Measurements from ENCODE around the gene VAT1L. TPM values are rescaled to one million over a fixed set of nuclear protein-coding genes. Genes with fewer than 3 reads are reported as not detected.

Gene VAT1L
- polyA plus RNA-seq, 1 of the 3 experiments (the other 2 are of a cell fraction), result 52.5 TPM

DNA sequence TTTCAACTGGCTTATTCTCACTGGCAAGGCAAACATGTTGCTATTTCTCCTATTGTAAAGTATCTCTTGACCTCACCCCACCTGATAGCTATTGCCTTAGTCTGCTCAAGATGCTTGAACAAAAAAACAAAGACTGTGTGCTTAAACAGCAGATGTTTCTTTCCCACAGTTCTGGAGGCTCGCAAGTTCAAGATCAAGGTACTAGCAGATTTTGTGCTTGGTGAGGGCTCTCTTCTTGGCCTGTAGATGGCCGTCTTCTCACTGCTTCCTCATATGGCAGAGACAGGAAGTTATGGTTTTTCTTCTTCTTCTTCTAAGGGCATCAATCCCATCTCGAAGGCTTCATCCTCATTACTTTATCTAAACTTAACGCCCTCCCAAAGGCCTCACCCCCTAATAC lies 124.3 kb downstream of the VAT1L start:
- no peak overlapping the region for H3K27ac ChIP-seq (ENCODE audit: low read depth in 2 of 2, low read length in 1 of 2)
- ChIA-PET CTCF (interaction anchor here (1.4 kb wide), 1 partner anchor 676 kb away, joined by 3 read pairs; no protein-coding TSS in a partner anchor), POLR2A (no interaction called here)
- no peak overlapping the region for H3K4me2 ChIP-seq
- no peak for DNase-seq
- TF ChIP-seq, protein P1, sequence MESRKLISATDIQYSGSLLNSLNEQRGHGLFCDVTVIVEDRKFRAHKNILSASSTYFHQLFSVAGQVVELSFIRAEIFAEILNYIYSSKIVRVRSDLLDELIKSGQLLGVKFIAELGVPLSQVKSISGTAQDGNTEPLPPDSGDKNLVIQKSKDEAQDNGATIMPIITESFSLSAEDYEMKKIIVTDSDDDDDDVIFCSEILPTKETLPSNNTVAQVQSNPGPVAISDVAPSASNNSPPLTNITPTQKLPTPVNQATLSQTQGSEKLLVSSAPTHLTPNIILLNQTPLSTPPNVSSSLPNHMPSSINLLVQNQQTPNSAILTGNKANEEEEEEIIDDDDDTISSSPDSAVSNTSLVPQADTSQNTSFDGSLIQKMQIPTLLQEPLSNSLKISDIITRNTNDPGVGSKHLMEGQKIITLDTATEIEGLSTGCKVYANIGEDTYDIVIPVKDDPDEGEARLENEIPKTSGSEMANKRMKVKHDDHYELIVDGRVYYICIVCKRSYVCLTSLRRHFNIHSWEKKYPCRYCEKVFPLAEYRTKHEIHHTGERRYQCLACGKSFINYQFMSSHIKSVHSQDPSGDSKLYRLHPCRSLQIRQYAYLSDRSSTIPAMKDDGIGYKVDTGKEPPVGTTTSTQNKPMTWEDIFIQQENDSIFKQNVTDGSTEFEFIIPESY (IDR thresholded peaks at IDR 0.05; ENCODE audit: borderline replicate concordance, low read depth), result no peak
- TF ChIP-seq POLR2AphosphoS5 (IDR thresholded peaks at IDR 0.05; ENCODE audit: low read depth, low read length), result no peak
- TF ChIP-seq, protein P2, sequence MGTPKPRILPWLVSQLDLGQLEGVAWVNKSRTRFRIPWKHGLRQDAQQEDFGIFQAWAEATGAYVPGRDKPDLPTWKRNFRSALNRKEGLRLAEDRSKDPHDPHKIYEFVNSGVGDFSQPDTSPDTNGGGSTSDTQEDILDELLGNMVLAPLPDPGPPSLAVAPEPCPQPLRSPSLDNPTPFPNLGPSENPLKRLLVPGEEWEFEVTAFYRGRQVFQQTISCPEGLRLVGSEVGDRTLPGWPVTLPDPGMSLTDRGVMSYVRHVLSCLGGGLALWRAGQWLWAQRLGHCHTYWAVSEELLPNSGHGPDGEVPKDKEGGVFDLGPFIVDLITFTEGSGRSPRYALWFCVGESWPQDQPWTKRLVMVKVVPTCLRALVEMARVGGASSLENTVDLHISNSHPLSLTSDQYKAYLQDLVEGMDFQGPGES (IDR thresholded peaks at IDR 0.05; ENCODE audit: low read depth, low read length), result no peak
- no peak for TF ChIP-seq TCF12 (IDR thresholded peaks at IDR 0.05)
- TF ChIP-seq, protein P3, sequence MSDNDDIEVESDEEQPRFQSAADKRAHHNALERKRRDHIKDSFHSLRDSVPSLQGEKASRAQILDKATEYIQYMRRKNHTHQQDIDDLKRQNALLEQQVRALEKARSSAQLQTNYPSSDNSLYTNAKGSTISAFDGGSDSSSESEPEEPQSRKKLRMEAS (IDR thresholded peaks at IDR 0.05; ENCODE audit: low read depth), result no peak
- TF ChIP-seq GATA2 (CRISPR knock-in tag; IDR thresholded peaks at IDR 0.05), result no peak
- TF ChIP-seq, protein P4, sequence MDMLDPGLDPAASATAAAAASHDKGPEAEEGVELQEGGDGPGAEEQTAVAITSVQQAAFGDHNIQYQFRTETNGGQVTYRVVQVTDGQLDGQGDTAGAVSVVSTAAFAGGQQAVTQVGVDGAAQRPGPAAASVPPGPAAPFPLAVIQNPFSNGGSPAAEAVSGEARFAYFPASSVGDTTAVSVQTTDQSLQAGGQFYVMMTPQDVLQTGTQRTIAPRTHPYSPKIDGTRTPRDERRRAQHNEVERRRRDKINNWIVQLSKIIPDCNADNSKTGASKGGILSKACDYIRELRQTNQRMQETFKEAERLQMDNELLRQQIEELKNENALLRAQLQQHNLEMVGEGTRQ (IDR thresholded peaks at IDR 0.05; ENCODE audit: borderline replicate concordance, low read depth, low read length), result no peak
- TF ChIP-seq YY1 (IDR thresholded peaks at IDR 0.05; ENCODE audit: low read depth), result no peak
- no peak for TF ChIP-seq MEF2A (IDR thresholded peaks at IDR 0.05; ENCODE audit: borderline replicate concordance, low read depth)
- no peak for TF ChIP-seq MXI1 (IDR thresholded peaks at IDR 0.05; ENCODE audit: low read depth, low read length)
- no peaks in the 10 kb centered on the region for H3F3A ChIP-seq (replicated peaks; ENCODE audit: insufficient read depth)
- H3K9me2 ChIP-seq, result no peaks in the 10 kb centered on the region
- H3K36me3 ChIP-seq (replicated peaks in 1 of 2; ENCODE audit: control insufficient read depth in 1 of 2, insufficient read depth in 2 of 2, low read length in 1 of 2), result no peaks in the 10 kb centered on the region
- no peaks in the 10 kb centered on the region for H3K27me3 ChIP-seq (ENCODE audit: insufficient read depth)
- no peaks in the 10 kb centered on the region for H3K4me1 ChIP-seq (ENCODE audit: control insufficient read depth in 1 of 2, insufficient read depth in 2 of 2, low read depth in 1 of 2, low read length in 1 of 2)
- H4K20me1 ChIP-seq (ENCODE audit: insufficient read depth), result no peaks in the 10 kb centered on the region
- 80% methylated on average over 4 of the region's 4 CpGs for WGBS (ENCODE audit: low lambda C conversion rate)
- H3K9me3 ChIP-seq, result no peaks in the 10 kb centered on the region
- H2AFZ ChIP-seq (ENCODE audit: low read depth), result no peak overlapping the region
- H3K79me2 ChIP-seq (ENCODE audit: insufficient read depth), result no peaks in the 10 kb centered on the region
- H3K4me3 ChIP-seq (ENCODE audit: low read depth in 2 of 2, low read length in 1 of 2), result no peak overlapping the region
- H3K9ac ChIP-seq, result no peak overlapping the region

DNA sequence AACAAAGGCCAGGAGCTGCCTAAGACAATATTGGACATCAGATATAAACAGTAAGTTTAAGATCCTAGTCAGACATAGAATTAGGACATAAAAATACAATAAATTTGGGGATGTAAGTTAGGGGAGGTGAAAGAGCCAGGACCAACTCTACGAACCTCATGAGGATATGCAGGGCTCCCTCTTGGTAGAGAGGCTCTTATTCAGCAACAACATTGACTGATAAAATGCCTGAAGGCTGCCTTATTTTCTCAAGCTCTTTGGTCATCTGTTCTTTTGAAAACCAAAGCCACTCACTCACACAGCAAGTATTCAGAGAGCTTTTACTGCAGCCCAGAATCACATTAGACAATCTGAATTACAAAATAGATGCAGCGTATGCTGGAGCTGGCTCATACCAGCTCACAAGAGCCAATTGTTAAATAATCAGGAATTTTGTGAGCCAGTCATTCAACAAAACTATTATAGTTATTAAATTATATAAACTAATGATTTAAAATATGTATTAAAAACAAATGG lies 125.4 kb downstream of the VAT1L start:
- ChIA-PET POLR2A (no interaction called here), CTCF (interaction anchor here (1.4 kb wide), 1 partner anchor 677 kb away, joined by 3 read pairs; no protein-coding TSS in a partner anchor)
- H3K36me3 ChIP-seq (replicated peaks in 1 of 2; ENCODE audit: control insufficient read depth in 1 of 2, insufficient read depth in 2 of 2, low read length in 1 of 2), result no peaks in the 10 kb centered on the region
- H3K9me2 ChIP-seq, result no peaks in the 10 kb centered on the region
- H3K79me2 ChIP-seq (ENCODE audit: insufficient read depth), result no peaks in the 10 kb centered on the region
- H3F3A ChIP-seq (replicated peaks; ENCODE audit: insufficient read depth), result no peaks in the 10 kb centered on the region
- H3K9ac ChIP-seq, result no peak overlapping the region
- no peak overlapping the region for H2AFZ ChIP-seq (ENCODE audit: low read depth)
- H3K27ac ChIP-seq (ENCODE audit: low read depth in 2 of 2, low read length in 1 of 2), result no peak overlapping the region
- H4K20me1 ChIP-seq (ENCODE audit: insufficient read depth), result no peaks in the 10 kb centered on the region
- no peak overlapping the region for H3K4me2 ChIP-seq
- H3K9me3 ChIP-seq, result no peaks in the 10 kb centered on the region
- DNase-seq, result no peak
- H3K27me3 ChIP-seq (ENCODE audit: insufficient read depth), result no peaks in the 10 kb centered on the region
- H3K4me1 ChIP-seq (ENCODE audit: control insufficient read depth in 1 of 2, insufficient read depth in 2 of 2, low read depth in 1 of 2, low read length in 1 of 2), result peaks cover 0 to 5% of the 10 kb centered on the region in 2 experiments; a peak in 2 of 4 replicates
- no peak overlapping the region for H3K4me3 ChIP-seq (ENCODE audit: low read depth in 2 of 2, low read length in 1 of 2)
- WGBS (ENCODE audit: low lambda C conversion rate), result 63% methylated on average over 2 of the region's 2 CpGs
- TF ChIP-seq, protein P4 (IDR thresholded peaks at IDR 0.05; ENCODE audit: borderline replicate concordance, low read depth, low read length), result no peak
- no peak for TF ChIP-seq NFIC (IDR thresholded peaks at IDR 0.05; ENCODE audit: borderline replicate concordance)
- TF ChIP-seq FOXM1 (IDR thresholded peaks at IDR 0.05; ENCODE audit: low read depth), result no peak
- no peak for TF ChIP-seq GATA2 (CRISPR knock-in tag; IDR thresholded peaks at IDR 0.05)
- no peak for TF ChIP-seq JUND (IDR thresholded peaks at IDR 0.05)
- TF ChIP-seq, protein P5, sequence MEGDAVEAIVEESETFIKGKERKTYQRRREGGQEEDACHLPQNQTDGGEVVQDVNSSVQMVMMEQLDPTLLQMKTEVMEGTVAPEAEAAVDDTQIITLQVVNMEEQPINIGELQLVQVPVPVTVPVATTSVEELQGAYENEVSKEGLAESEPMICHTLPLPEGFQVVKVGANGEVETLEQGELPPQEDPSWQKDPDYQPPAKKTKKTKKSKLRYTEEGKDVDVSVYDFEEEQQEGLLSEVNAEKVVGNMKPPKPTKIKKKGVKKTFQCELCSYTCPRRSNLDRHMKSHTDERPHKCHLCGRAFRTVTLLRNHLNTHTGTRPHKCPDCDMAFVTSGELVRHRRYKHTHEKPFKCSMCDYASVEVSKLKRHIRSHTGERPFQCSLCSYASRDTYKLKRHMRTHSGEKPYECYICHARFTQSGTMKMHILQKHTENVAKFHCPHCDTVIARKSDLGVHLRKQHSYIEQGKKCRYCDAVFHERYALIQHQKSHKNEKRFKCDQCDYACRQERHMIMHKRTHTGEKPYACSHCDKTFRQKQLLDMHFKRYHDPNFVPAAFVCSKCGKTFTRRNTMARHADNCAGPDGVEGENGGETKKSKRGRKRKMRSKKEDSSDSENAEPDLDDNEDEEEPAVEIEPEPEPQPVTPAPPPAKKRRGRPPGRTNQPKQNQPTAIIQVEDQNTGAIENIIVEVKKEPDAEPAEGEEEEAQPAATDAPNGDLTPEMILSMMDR (IDR thresholded peaks at IDR 0.05), result no peak
- TF ChIP-seq, protein P6, sequence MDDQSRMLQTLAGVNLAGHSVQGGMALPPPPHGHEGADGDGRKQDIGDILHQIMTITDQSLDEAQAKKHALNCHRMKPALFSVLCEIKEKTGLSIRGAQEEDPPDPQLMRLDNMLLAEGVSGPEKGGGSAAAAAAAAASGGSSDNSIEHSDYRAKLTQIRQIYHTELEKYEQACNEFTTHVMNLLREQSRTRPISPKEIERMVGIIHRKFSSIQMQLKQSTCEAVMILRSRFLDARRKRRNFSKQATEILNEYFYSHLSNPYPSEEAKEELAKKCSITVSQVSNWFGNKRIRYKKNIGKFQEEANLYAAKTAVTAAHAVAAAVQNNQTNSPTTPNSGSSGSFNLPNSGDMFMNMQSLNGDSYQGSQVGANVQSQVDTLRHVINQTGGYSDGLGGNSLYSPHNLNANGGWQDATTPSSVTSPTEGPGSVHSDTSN (IDR thresholded peaks at IDR 0.05), result no peak
- no peak for TF ChIP-seq YY1 (IDR thresholded peaks at IDR 0.05; ENCODE audit: low read depth)
